K562 (cell line): Measurements from ENCODE around the gene PTPRZ1. TPM values are rescaled to one million over a fixed set of nuclear protein-coding genes. Genes with fewer than 3 reads are reported as not detected.

Experiments used
- ATAC-seq: fragments of 200-7000 bp; cut with Tn5 transposase; 3 replicates; pipeline ENCODE4 v1.9.1; 2020; ENCODE audit warnings: moderate library complexity
- BruUV-seq: library from RNA; stranded (reverse); fragments of 400-500 nt; replicated peaks from 2 replicates; lab custom pipeline; 2021; lab: Mats Ljungman, UMichigan
- CTCF ChIA-PET: fragments of 300-600 bp; formaldehyde crosslinking; extraction: SDS; loops from one replicate; lab custom pipeline; 2021; ENCODE audit warnings: low intra/inter-chr PET ratio; lab: Yijun Ruan, JAX
- POLR2A ChIA-PET: fragments of 300-600, 350-650 bp; sonication (Branson Sonifier 250); formaldehyde crosslinking; extraction: SDS; loops from one replicate; lab custom pipeline; 2021; ENCODE audit warnings: antibody characterized with exemption, inconsistent platforms; lab: Yijun Ruan, JAX
- DNase-seq, 4 experiments: peaks; one replicate each; pipeline versions ENCODE4 v3.0.0 to v3.0.0-alpha.2; 2011 to 2018; ENCODE audit warnings: low spot score in 3 of 4, mixed read lengths in 3 of 4; ENCODE audit errors: extremely low read depth in 1 of 4
- FAIRE-seq: peaks from 2 replicates; lab custom pipeline; 2011; peaks lifted over from hg19 to GRCh38; lab: Jason Lieb, UNC
- H2AFZ ChIP-seq: 2 replicates; pipeline ENCODE4 v1.6.0; 2011; ENCODE audit warnings: low read depth, low read length, control low read depth, inconsistent platforms
- H3K27ac ChIP-seq: fragments of 200-600 bp; 3 replicates; pipeline ENCODE4 v1.8.0; 2011; ENCODE audit warnings: low read depth, mild to moderate bottlenecking, control low read depth, inconsistent platforms, low read length, moderate library complexity, mixed read lengths; ENCODE audit errors: extremely low read depth
- H3K27me3 ChIP-seq, 2 experiments: fragments of 300-600 bp in 1 of 2; 2 replicates in 1 of 2; 3 replicates in 1 of 2; pipeline versions ENCODE4 v1.6.0 to v1.8.0; 2011; ENCODE audit warnings: inconsistent platforms in 2 of 2, low read length in 2 of 2, mild to moderate bottlenecking in 1 of 2, mixed read lengths in 1 of 2, moderate library complexity in 1 of 2; ENCODE audit not compliant: control insufficient read depth in 2 of 2, insufficient read depth in 2 of 2
- H3K36me3 ChIP-seq: fragments of 300-600 bp; 3 replicates; pipeline ENCODE4 v1.8.0; 2011; ENCODE audit warnings: mild to moderate bottlenecking, low read length, inconsistent platforms; ENCODE audit not compliant: control insufficient read depth, insufficient read depth
- H3K4me1 ChIP-seq, 2 experiments: fragments of 200-600 bp in 1 of 2; replicated peaks in 1 of 2; 2 replicates in 1 of 2; 3 replicates in 1 of 2; pipeline versions ENCODE4 v1.5.1 to v1.8.0; 2011; ENCODE audit warnings: inconsistent platforms in 2 of 2, low read length in 2 of 2, mild to moderate bottlenecking in 1 of 2, mixed read lengths in 1 of 2, moderate library complexity in 1 of 2; ENCODE audit not compliant: control insufficient read depth in 2 of 2, insufficient read depth in 2 of 2
- H3K4me2 ChIP-seq: 2 replicates; pipeline ENCODE4 v1.6.1; 2011; ENCODE audit warnings: low read length, control low read depth, inconsistent platforms, mixed read lengths; ENCODE audit not compliant: insufficient read depth
- H3K4me3 ChIP-seq: fragments of 200-600 bp; sonication (generic), shearing (Covaris generic); 2 replicates; pipeline ENCODE4 v1.5.1; 2016; ENCODE audit warnings: control low read depth, inconsistent platforms
- H3K79me2 ChIP-seq: fragments of 200-600 bp; 3 replicates; pipeline ENCODE4 v1.8.0; 2011; ENCODE audit warnings: low read length, inconsistent platforms; ENCODE audit not compliant: control insufficient read depth, insufficient read depth
- H3K9ac ChIP-seq, 2 experiments: 2 replicates each; pipeline versions ENCODE4 v1.6.0 to v1.6.1; 2011; ENCODE audit warnings: low read depth in 2 of 2, low read length in 2 of 2, control low read depth in 1 of 2, inconsistent platforms in 1 of 2, mild to moderate bottlenecking in 1 of 2, mixed read lengths in 1 of 2; ENCODE audit not compliant: insufficient read depth in 1 of 2
- H3K9me1 ChIP-seq: one replicate; pipeline ENCODE4 v1.6.0; 2011; ENCODE audit warnings: inconsistent platforms, mild to moderate bottlenecking, low read length, moderate library complexity; ENCODE audit not compliant: control insufficient read depth, insufficient read depth
- H3K9me3 ChIP-seq: replicated peaks from 2 replicates; pipeline ENCODE4 v1.5.1; 2011; ENCODE audit warnings: low read depth, low read length, inconsistent platforms; ENCODE audit not compliant: control insufficient read depth, insufficient read depth
- H4K20me1 ChIP-seq: replicated peaks from 2 replicates; pipeline ENCODE4 v1.6.1; 2011; ENCODE audit warnings: low read length, inconsistent platforms, mixed read lengths; ENCODE audit not compliant: control insufficient read depth, insufficient read depth
- ATF4 ChIP-seq: fragments of 450-650 bp; formaldehyde crosslinking; IDR thresholded peaks from 2 replicates; pipeline ENCODE4 v1.4.0; 2022; ENCODE audit warnings: mild to moderate bottlenecking, moderate library complexity
- DACH1 ChIP-seq: fragments of 450-650 bp; IDR thresholded peaks from 2 replicates; pipeline ENCODE4 v1.6.1; 2018; ENCODE audit not compliant: partially characterized antibody
- FOXO4 ChIP-seq: fragments of 450-650 bp; formaldehyde crosslinking; IDR thresholded peaks from 2 replicates; pipeline ENCODE4 v1.4.0; 2020; ENCODE audit warnings: mild to moderate bottlenecking, moderate library complexity
- HMGN3 ChIP-seq: IDR thresholded peaks from 2 replicates; pipeline ENCODE4 v1.6.1; 2011; ENCODE audit warnings: borderline replicate concordance, low read depth, mild to moderate bottlenecking, mixed read lengths, low read length; ENCODE audit not compliant: insufficient read length; ENCODE audit errors: extremely low read depth
- RBM17 ChIP-seq: fragments of 200-400 bp; formaldehyde crosslinking; IDR thresholded peaks from 2 replicates; pipeline ENCODE4 v1.6.1; 2017; ENCODE audit warnings: low read depth, mild to moderate bottlenecking, low read length, borderline replicate concordance
- SAFB2 ChIP-seq: fragments of 200-400 bp; formaldehyde crosslinking; IDR thresholded peaks from 2 replicates; pipeline ENCODE4 v1.6.1; 2018; ENCODE audit warnings: borderline replicate concordance, low read length, low read depth, moderate library complexity; ENCODE audit not compliant: severe bottlenecking
- SP1 ChIP-seq: sonication (generic); formaldehyde crosslinking; IDR thresholded peaks from 2 replicates; pipeline ENCODE4 v1.8.1; 2022; ENCODE audit warnings: mild to moderate bottlenecking, missing genetic modification reagents
- STAT5B ChIP-seq: fragments of 250-450 bp; sonication (Bioruptor Pico); IDR thresholded peaks from 2 replicates; pipeline ENCODE4 v1.8.0; 2021; ENCODE audit warnings: mild to moderate bottlenecking, inconsistent platforms
- TGIF2 ChIP-seq: sonication (generic); formaldehyde crosslinking; IDR thresholded peaks from 2 replicates; pipeline ENCODE4 v1.8.1; 2022; ENCODE audit warnings: mild to moderate bottlenecking, missing genetic modification reagents, moderate library complexity
- ZKSCAN3 ChIP-seq: fragments of 250-450 bp; sonication (Bioruptor Pico); IDR thresholded peaks from 2 replicates; pipeline ENCODE4 v1.4.0; 2020
- ZZZ3 ChIP-seq: fragments of 450-650 bp; IDR thresholded peaks from 2 replicates; pipeline ENCODE4 v1.6.1; 2016; ENCODE audit warnings: antibody characterized with exemption, mild to moderate bottlenecking, moderate library complexity
- WGBS: fragments of 100-300 bp; shearing (Covaris generic); methylation state at CpG from one replicate; pipeline ENCODE4 v1.1.6; 2016; ENCODE audit warnings: low coverage, mixed read lengths; ENCODE audit not compliant: insufficient coverage; ENCODE audit errors: missing lambda C conversion rate; 5-methylcytosine and 5-hydroxymethylcytosine counted together
- in situ Hi-C: fragments of 300-500 bp; cut with MboI; formaldehyde crosslinking; loops from 4 replicates; pipeline ENCODE4 v1.15.0; 2018; ENCODE audit warnings: inconsistent platforms, mixed read lengths
- intact Hi-C: fragments of 100-400 bp; cut with micrococcal nuclease; formaldehyde crosslinking; loops from 2 replicates; pipeline ENCODE4 v1.14.2; 2022
- polyA plus RNA-seq, 8 experiments: library from polyadenylated mRNA; depleted of rRNA in 4 of 8; stranded (reverse) in 5 of 8; unstranded in 3 of 8; fragments of >200 nt; fragmentation: Nextera tagmentation in 2 of 8; fragmentation: Illumina TruSeq in 1 of 8; extraction: Ambion mirVana in 2 of 8; extraction: Trizol in 1 of 8; gene quantifications; 2 replicates each; pipeline versions ENCODE4 v1.2.1 to v1.2.3, GENCODE V29; 2011 to 2014; ENCODE audit warnings: inconsistent platforms in 1 of 8, missing spikeins in 1 of 8
- total RNA-seq, 7 experiments: library from RNA; depleted of rRNA in 6 of 7; stranded (reverse); fragments of >200 nt in 6 of 7; fragmentation: Illumina TruSeq in 2 of 7; extraction: Trizol in 2 of 7; gene quantifications; 2 replicates each; pipeline versions ENCODE4 v1.2.1 to v1.2.3, GENCODE V29; 2011 to 2021; ENCODE audit warnings: low replicate concordance in 1 of 7
- TF ChIP-seq, protein P1 (sequence below), 3 experiments: IDR thresholded peaks in 2 of 3; conservative IDR thresholded peaks in 1 of 3; 2 replicates each; pipeline ENCODE4 v1.5.1; 2011 to 2012; ENCODE audit warnings: low read length in 3 of 3, mild to moderate bottlenecking in 3 of 3, control low read depth in 2 of 3, improper control_type of control experiment in 1 of 3, inconsistent platforms in 1 of 3, low read depth in 1 of 3, mixed read lengths in 1 of 3, moderate library complexity in 1 of 3; ENCODE audit not compliant: insufficient read depth in 2 of 3

The PTPRZ1 gene
- total and polyA plus RNA-seq, 9 of the 15 experiments (the other 6 are each of a cell fraction or from before 2014, with no cell fraction given), result 0.04 TPM; not detected in 7

GRCh38 chr7:122038904-122039303 lies 165.9 kb downstream of the PTPRZ1 start:
- BruUV-seq, result no TSS peak
- Histone ChIP-seq H3K9ac (no peak overlapping the region), H3K4me1 (no peaks in the 10 kb centered on the region), H3K4me3 (no peak overlapping the region), H3K27ac (no peak overlapping the region), H3K27me3 (no peaks in the 10 kb centered on the region), H3K9me1 (no peaks in the 10 kb centered on the region), H2AFZ (no peak overlapping the region), H4K20me1 (no peaks in the 10 kb centered on the region), H3K9me3 (no peaks in the 10 kb centered on the region), H3K36me3 (no peaks in the 10 kb centered on the region)
- CTCF ChIA-PET, result no interaction called here
- FAIRE-seq (no peak), DNase-seq (no peak), ATAC-seq (no peak)
- intact Hi-C loops, result no loop called here
- in situ Hi-C loops, result no loop called here
- TF ChIP-seq FOXO4 (CRISPR knock-in tag), result no peak
- TF ChIP-seq, all 486 proteins: peak for 0
- WGBS, result 0% methylated on average over 3 of the region's 3 CpGs
- H3K79me2 ChIP-seq, result no peaks in the 10 kb centered on the region
- H3K4me2 ChIP-seq, result no peak overlapping the region
- POLR2A ChIA-PET, result interaction anchor here (0.6 kb wide), 1 partner anchor 9 kb away, joined by 5 read pairs; no protein-coding TSS in a partner anchor

DNA sequence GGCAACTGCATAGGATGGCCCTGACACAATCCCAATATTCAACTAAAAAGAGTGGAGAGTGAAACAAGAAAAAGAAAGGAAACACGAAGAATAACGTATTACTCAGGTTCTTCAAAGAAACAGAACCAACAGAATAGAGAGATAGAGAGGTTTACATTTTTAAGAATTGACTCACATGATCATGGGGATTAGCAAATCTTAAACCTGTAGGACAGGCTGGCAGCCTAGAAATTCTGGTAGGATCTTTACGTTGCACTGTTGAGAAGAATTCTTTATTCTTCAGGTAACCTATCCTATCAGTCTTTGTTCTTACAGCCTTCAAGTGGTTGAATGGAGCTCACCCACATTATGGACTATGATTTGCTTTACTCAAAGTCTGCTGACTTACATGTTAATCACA lies 167.2 kb downstream of the PTPRZ1 start:
- in situ Hi-C loops (no loop called here), intact Hi-C loops (no loop called here)
- H3K79me2 ChIP-seq, result no peaks in the 10 kb centered on the region
- WGBS, result 2% methylated on average over 3 of the region's 3 CpGs
- no peak overlapping the region for H3K27ac ChIP-seq
- no peaks in the 10 kb centered on the region for H3K9me1 ChIP-seq
- H3K27me3 ChIP-seq, result no peaks in the 10 kb centered on the region
- no peak overlapping the region for H3K4me3 ChIP-seq
- H3K9ac ChIP-seq, result no peak overlapping the region
- H3K4me1 ChIP-seq, result no peaks in the 10 kb centered on the region
- DNase-seq (no peak), FAIRE-seq (no peak), ATAC-seq (no peak)
- no peaks in the 10 kb centered on the region for H3K36me3 ChIP-seq
- TF ChIP-seq ZZZ3 (no peak), HMGN3 (no peak), SAFB2 (no peak), ATF4 (no peak), DACH1 (no peak), SP1 (CRISPR knock-in tag) (no peak), TGIF2 (CRISPR knock-in tag) (no peak), STAT5B (CRISPR knock-in tag) (no peak), ZKSCAN3 (CRISPR knock-in tag) (no peak), RBM17 (no peak)
- TF ChIP-seq, protein P1, sequence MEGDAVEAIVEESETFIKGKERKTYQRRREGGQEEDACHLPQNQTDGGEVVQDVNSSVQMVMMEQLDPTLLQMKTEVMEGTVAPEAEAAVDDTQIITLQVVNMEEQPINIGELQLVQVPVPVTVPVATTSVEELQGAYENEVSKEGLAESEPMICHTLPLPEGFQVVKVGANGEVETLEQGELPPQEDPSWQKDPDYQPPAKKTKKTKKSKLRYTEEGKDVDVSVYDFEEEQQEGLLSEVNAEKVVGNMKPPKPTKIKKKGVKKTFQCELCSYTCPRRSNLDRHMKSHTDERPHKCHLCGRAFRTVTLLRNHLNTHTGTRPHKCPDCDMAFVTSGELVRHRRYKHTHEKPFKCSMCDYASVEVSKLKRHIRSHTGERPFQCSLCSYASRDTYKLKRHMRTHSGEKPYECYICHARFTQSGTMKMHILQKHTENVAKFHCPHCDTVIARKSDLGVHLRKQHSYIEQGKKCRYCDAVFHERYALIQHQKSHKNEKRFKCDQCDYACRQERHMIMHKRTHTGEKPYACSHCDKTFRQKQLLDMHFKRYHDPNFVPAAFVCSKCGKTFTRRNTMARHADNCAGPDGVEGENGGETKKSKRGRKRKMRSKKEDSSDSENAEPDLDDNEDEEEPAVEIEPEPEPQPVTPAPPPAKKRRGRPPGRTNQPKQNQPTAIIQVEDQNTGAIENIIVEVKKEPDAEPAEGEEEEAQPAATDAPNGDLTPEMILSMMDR (IDR thresholded peaks at IDR 0.05 in 2 of 3, conservative IDR thresholded peaks at IDR 0.05 in 1 of 3; ENCODE audit: insufficient read depth in 2 of 3, low read depth in 1 of 3, low read length in 3 of 3), result no peak
- POLR2A ChIA-PET, result no interaction called here
- CTCF ChIA-PET, result no interaction called here
- H2AFZ ChIP-seq, result no peak overlapping the region
- no peaks in the 10 kb centered on the region for H4K20me1 ChIP-seq
- BruUV-seq, result no TSS peak
- no peak overlapping the region for H3K4me2 ChIP-seq
- 0 out of 2 replicates have a peak, but pooled peaks cover 2% of the 10 kb centered on the region for H3K9me3 ChIP-seq
